SJCRH30 (cell line): ENCODE measurements around the gene HOXD12. TPM values are rescaled to one million over a fixed set of nuclear protein-coding genes. Genes with fewer than 3 reads are reported as not detected.

Source experiments
- DNase-seq, 2 experiments: peaks; one replicate each; pipeline ENCODE4 v3.0.0-alpha.2; 2015 to 2020
- H3K27ac ChIP-seq: fragments of 250-450 bp; sonication (Bioruptor Pico); 2 replicates; pipeline ENCODE4 v1.5.1; 2020; ENCODE audit warnings: mild to moderate bottlenecking, moderate library complexity
- H3K27me3 ChIP-seq: fragments of 250-450 bp; sonication (Bioruptor Pico); 2 replicates; pipeline ENCODE4 v1.5.1; 2020; ENCODE audit warnings: mild to moderate bottlenecking, moderate library complexity
- H3K36me3 ChIP-seq: fragments of 250-450 bp; sonication (Bioruptor Pico); 2 replicates; pipeline ENCODE4 v1.5.1; 2020; ENCODE audit warnings: mild to moderate bottlenecking, moderate library complexity
- H3K4me1 ChIP-seq: fragments of 250-450 bp; sonication (Bioruptor Pico); 2 replicates; pipeline ENCODE4 v1.5.1; 2020; ENCODE audit warnings: mild to moderate bottlenecking, moderate library complexity
- H3K4me3 ChIP-seq: fragments of 250-450 bp; sonication (Bioruptor Pico); 2 replicates; pipeline ENCODE4 v1.5.1; 2020; ENCODE audit warnings: mild to moderate bottlenecking, moderate library complexity
- H3K9me3 ChIP-seq: fragments of 250-450 bp; sonication (Bioruptor Pico); replicated peaks from 2 replicates; pipeline ENCODE4 v1.5.1; 2020; ENCODE audit warnings: mild to moderate bottlenecking, moderate library complexity
- total RNA-seq: library from RNA; depleted of rRNA; stranded (reverse); fragments of >200 nt; shearing (Covaris generic); gene quantifications from 2 replicates; pipeline ENCODE4 v1.2.3, GENCODE V29; 2014

HOXD12 gene
- total RNA-seq, 1 experiment from 2014 or later = 0.10 TPM

DNA sequence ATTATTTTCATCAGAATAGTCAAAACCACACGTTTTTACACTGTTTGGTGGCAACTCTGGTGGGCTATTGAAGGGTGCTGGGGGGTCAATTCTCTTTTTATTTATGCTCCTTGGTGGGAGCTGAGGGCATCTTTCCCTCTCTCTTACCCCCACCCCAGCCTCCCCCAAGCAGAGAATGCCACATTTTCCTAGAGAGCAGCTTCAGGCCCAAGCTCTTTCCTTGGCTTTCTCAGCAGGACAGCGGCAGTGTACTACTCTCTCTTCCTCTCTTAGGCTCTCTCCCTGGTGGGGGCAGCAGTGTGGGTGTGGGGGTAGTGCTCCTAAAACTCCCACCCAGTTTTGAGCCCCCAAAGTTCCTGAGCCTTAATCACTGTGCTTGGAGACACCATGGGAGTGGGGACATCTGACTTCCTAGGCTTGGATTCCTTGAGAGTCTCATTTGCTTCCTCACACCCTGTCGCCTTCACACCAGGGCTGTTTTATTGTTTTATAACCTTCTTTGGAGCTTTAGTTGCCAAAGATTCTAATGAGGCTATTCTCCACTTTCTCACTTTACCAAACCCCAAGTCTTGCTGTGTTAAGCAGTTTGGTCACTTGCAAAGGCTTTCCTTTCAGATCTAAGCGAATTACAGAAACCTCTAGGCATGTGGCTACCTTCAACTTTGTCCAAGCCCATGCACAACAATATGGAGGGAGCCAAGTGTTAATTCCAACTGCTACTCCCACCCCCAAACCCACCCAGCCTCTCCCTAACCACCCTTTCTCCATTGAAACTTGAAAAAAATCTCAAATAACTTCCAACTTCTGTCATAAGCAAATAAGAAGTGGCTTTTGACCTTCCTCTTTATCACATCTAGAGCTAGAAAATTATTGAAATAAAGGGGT is 45.7 kb downstream of the HOXD12 start:
- H3K27ac ChIP-seq = no peak overlapping the region

GRCh38 chr2:176146101-176146500 is 46.5 kb downstream of the HOXD12 start:
- H3K27me3 ChIP-seq = no peaks in the 10 kb centered on the region

More for the DNA sequence above, 45.7 kb downstream of the HOXD12 start:
- no peaks in the 10 kb centered on the region for H3K36me3 ChIP-seq
- DNase-seq = no peak
- no peak overlapping the region for H3K4me3 ChIP-seq
- no peaks in the 10 kb centered on the region for H3K4me1 ChIP-seq
- H3K27me3 ChIP-seq = no peaks in the 10 kb centered on the region
- H3K9me3 ChIP-seq = no peaks in the 10 kb centered on the region

GRCh38 chr2:176146645-176147044 is 47.0 kb downstream of the HOXD12 start:
- no peaks in the 10 kb centered on the region for H3K27me3 ChIP-seq
- H3K4me1 ChIP-seq = no peaks in the 10 kb centered on the region
- no peak for DNase-seq
- H3K9me3 ChIP-seq = no peaks in the 10 kb centered on the region
- no peak overlapping the region for H3K27ac ChIP-seq
- no peaks in the 10 kb centered on the region for H3K36me3 ChIP-seq
- H3K4me3 ChIP-seq = no peak overlapping the region

More at GRCh38 chr2:176146101-176146500, 46.5 kb downstream of the HOXD12 start:
- Histone ChIP-seq H3K4me1 (no peaks in the 10 kb centered on the region), H3K27ac (no peak overlapping the region), H3K4me3 (no peak overlapping the region), H3K36me3 (no peaks in the 10 kb centered on the region), H3K9me3 (no peaks in the 10 kb centered on the region)
- no peak for DNase-seq

- Histone ChIP-seq H3K9me3 (no peaks in the 10 kb centered on the region), H3K27ac (no peak overlapping the region), H3K36me3 (no peaks in the 10 kb centered on the region), H3K4me1 (no peaks in the 10 kb centered on the region), H3K27me3 (no peaks in the 10 kb centered on the region), H3K4me3 (no peak overlapping the region)
- DNase-seq = no peak
Measured at GRCh38 chr2:176147210-176147799, 47.7 kb downstream of the HOXD12 start.

DNA sequence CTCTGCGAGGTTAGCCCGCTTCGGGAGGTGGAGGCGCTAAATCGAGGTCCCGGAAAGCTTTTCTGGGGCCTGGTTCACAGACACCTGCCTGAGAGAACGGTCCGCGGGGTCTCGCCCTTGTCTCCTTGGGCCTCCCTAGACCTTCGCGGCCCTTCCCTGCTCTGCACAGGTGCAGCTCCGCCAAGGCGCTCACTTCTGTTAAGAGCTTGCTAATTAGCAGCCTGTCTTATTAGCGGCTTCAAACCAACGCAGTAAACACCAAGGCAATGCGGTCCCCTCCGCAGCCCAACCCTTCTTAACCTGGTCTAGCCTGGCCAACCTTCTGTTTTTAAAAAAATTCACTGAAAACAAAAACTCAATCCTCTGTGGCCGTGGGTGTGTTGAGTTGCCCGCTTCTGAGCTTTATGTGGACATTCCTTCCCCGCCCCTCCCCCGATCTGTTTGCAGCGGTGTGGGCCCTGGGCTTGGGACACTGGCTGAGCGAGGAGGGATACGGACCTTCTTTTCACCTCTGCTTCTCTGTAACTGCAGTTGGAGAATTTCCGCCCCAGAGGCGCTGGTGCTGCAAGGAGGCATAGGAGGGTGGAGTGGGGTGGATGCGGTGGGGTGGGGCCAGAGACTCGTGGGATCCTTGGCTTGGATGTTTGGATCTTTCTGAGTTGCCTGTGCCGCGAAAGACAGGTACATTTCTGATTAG is 48.4 kb downstream of the HOXD12 start:
- Histone ChIP-seq H3K36me3 (no peaks in the 10 kb centered on the region), H3K4me1 (no peaks in the 10 kb centered on the region), H3K27ac (no peak overlapping the region), H3K27me3 (no peaks in the 10 kb centered on the region), H3K9me3 (no peaks in the 10 kb centered on the region), H3K4me3 (no peak overlapping the region)
- DNase-seq = no peak

- Histone ChIP-seq H3K36me3 (no peaks in the 10 kb centered on the region), H3K27me3 (no peaks in the 10 kb centered on the region), H3K27ac (no peak overlapping the region), H3K4me3 (no peak overlapping the region), H3K9me3 (no peaks in the 10 kb centered on the region), H3K4me1 (no peaks in the 10 kb centered on the region)
- no peak for DNase-seq
Measured at GRCh38 chr2:176148751-176149421, 49.3 kb downstream of the HOXD12 start.

- H3K9me3 ChIP-seq = no peaks in the 10 kb centered on the region
- H3K27ac ChIP-seq = no peak overlapping the region
- H3K4me1 ChIP-seq = no peaks in the 10 kb centered on the region
- DNase-seq = no peak
- no peaks in the 10 kb centered on the region for H3K36me3 ChIP-seq
- H3K4me3 ChIP-seq = no peak overlapping the region
- no peaks in the 10 kb centered on the region for H3K27me3 ChIP-seq
Measured at GRCh38 chr2:176149481-176149938, 49.9 kb downstream of the HOXD12 start.

DNA sequence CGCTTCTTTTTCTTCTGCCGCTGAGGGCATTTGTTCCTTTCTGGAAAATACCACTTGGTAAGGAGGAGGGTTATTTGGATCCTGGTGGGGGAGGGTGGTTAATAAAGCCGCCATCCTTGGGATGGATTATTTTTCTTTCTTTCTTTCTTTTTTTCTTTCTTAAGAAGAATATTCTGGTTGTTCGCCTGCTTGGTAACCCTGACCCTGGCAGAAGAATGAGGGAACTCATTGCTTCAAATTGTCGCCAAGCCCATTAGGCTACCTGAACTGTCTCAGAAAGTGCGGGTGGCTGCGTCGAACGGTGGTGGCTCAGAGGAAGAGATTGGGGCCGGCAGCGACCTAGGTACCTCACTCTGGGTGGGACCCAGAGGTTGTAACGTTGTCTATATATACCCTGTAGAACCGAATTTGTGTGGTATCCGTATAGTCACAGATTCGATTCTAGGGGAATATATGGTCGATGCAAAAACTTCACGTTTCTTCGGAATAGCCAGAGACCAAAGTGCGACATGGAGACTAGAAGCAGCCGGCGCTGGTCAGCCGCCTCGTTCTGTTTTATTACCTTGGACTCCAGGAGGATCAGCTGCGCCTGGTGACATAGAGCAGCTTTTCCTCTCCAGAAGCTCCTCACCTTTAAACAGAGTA is 50.5 kb downstream of the HOXD12 start:
- Histone ChIP-seq H3K27ac (no peak overlapping the region), H3K9me3 (no peaks in the 10 kb centered on the region), H3K4me1 (no peaks in the 10 kb centered on the region), H3K4me3 (no peak overlapping the region), H3K36me3 (no peaks in the 10 kb centered on the region), H3K27me3 (no peaks in the 10 kb centered on the region)
- no peak for DNase-seq

DNA sequence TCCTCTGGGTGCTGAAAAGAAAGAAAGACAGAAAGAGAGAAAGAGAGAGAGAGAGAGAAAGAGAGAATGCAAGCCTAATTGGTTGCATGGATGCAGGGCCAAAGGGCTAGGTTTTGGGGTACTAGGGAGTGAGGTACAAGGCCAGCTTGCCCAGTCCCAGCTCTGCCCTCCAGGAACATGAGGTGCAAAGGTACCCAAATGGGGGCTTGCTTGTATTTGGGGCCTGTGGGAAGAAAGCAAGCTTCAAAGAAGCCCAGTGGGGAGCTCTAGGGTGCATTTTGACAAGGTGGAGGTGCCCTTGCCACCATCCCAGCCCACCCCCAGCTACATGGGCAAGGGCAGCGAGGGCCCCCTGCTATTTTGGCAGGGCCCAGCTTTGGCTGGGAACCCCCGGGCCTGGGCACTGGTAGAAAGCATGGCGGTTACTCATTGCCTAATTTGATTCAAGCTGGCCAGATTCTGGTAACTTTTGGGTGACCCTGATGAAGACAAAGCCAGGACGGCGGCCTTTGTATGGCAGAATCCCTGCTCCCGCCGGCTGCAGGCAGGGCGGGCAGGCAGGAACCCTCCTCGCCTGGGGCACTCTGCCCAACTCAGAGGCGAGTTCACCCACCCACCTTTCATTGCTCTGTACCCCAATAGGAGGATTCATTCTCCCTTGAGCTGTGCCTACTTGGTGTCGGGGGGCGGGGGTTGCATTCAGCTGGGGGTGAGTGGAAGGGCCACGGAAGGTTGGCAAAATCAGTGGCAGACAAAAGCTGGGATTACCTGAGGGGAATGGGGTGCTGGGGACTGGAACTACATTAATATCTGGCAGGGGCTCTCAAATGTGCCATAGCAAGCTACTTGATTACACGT is 51.2 kb downstream of the HOXD12 start:
- H3K4me3 ChIP-seq = no peak overlapping the region
- no peak overlapping the region for H3K27ac ChIP-seq
- H3K9me3 ChIP-seq = no peaks in the 10 kb centered on the region
- H3K27me3 ChIP-seq = no peaks in the 10 kb centered on the region
- DNase-seq = no peak
- no peaks in the 10 kb centered on the region for H3K36me3 ChIP-seq
- no peaks in the 10 kb centered on the region for H3K4me1 ChIP-seq

DNA sequence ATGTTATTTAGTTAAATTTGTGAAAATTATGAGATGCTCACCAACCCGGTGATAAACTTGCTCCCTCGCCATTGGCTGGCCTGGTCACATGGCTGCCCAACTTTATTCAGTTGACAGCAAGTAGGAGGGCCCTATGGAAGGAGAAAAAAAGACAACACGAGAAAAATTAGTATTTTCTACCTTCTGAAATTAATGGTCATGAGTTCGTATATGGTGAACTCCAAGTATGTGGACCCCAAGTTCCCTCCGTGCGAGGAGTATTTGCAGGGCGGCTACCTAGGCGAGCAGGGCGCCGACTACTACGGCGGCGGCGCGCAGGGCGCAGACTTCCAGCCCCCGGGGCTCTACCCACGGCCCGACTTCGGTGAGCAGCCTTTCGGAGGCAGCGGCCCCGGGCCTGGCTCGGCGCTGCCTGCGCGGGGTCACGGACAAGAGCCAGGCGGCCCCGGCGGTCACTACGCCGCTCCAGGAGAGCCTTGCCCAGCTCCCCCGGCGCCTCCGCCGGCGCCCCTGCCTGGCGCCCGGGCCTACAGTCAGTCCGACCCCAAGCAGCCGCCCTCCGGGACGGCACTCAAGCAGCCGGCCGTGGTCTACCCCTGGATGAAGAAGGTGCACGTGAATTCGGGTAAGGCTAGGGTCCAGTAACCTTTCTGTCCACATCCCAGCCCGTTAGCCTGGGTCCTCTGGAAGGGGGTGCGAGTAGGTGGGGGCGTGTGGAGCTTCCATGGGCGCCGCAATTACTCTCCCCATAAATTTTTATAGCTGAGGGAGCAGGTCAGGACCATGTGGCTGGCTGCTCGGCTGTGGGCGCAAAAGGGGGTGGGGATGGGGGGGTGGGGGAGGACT is 52.1 kb downstream of the HOXD12 start, which contains the start of gene HOXD4:
HOXD4 (plus strand) TSS at position 109 of the 846 bp plus-strand sequence; CDS start at position 193, 84 bp downstream.
- Histone ChIP-seq H3K36me3 (no peaks in the 10 kb centered on the region), H3K27me3 (no peaks in the 10 kb centered on the region), H3K4me1 (no peaks in the 10 kb centered on the region), H3K9me3 (no peaks in the 10 kb centered on the region), H3K4me3 (no peak within 1 kb of the TSS), H3K27ac (no peak within 1 kb of the TSS)
- no peak for DNase-seq
